ENCODE data around the gene WDR83.
"Not testable (repeated sequence)": the region's sequence is repeated elsewhere in the genome, so short reads cannot be mapped to it uniquely, and the experiment has no call there.

Gene WDR83

GRCh38 chr19:12629215-12629614 lies 37.4 kb upstream of the WDR83 start:
- DNase-seq (ENCODE audit: low read depth): no peak
- no peak for TF ChIP-seq CTCF (IDR thresholded peaks at IDR 0.05; ENCODE audit: insufficient read depth, low read depth, low read length, missing control alignments)
- H3K4me3 ChIP-seq (ENCODE audit: low read depth, low read length): no peak overlapping the region

GRCh38 chr19:12636631-12637030 lies 30.0 kb upstream of the WDR83 start:
- H3K4me3 ChIP-seq (ENCODE audit: low read depth, low read length): no peak overlapping the region
- TF ChIP-seq CTCF (IDR thresholded peaks at IDR 0.05; ENCODE audit: insufficient read depth, low read depth, low read length, missing control alignments): no peak
- no peak for DNase-seq (ENCODE audit: low read depth)

GRCh38 chr19:12638611-12639182 lies 27.9 kb upstream of the WDR83 start:
- TF ChIP-seq CTCF (IDR thresholded peaks at IDR 0.05; ENCODE audit: insufficient read depth, low read depth, low read length, missing control alignments): no peak
- no peak for DNase-seq (ENCODE audit: low read depth)
- H3K4me3 ChIP-seq (ENCODE audit: low read depth, low read length): no peak overlapping the region

GRCh38 chr19:12639901-12640613 lies 26.6 kb upstream of the WDR83 start:
- H3K4me3 ChIP-seq (ENCODE audit: low read depth, low read length): no peak overlapping the region
- peak; percentile 27 for TF ChIP-seq CTCF (IDR thresholded peaks at IDR 0.05; ENCODE audit: insufficient read depth, low read depth, low read length, missing control alignments)
- peak; percentile 64 for DNase-seq (ENCODE audit: low read depth)

GRCh38 chr19:12641456-12641855 lies 25.2 kb upstream of the WDR83 start:
- no peak for TF ChIP-seq CTCF (IDR thresholded peaks at IDR 0.05; ENCODE audit: insufficient read depth, low read depth, low read length, missing control alignments)
- no peak for DNase-seq (ENCODE audit: low read depth)
- no peak overlapping the region for H3K4me3 ChIP-seq (ENCODE audit: low read depth, low read length)

DNA sequence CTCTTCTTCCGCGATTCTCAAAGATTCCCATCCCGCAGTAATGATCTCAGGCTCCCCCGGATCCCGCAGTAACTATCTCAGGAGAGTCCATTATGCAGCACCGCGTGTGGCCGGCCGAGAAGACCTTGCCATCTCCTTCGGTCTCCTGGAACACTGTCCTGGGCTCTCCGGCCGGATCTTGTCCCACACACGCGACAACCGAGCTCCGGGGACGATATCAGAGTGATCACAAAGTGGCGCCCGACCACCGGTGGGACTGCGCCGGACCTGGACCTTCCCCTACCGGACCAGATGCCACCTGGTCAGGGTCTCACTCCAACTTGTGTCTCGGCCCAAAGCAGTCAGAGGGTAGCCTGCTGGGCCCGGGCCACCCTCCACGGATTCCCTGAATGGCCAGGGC lies 24.1 kb upstream of the WDR83 start:
- no peak for TF ChIP-seq CTCF (IDR thresholded peaks at IDR 0.05; ENCODE audit: insufficient read depth, low read depth, low read length, missing control alignments)
- H3K4me3 ChIP-seq (ENCODE audit: low read depth, low read length): no peak overlapping the region
- DNase-seq (ENCODE audit: low read depth): no peak

- DNase-seq (ENCODE audit: low read depth); H3K4me3 ChIP-seq (ENCODE audit: low read depth, low read length): not testable (repeated sequence)
Observed at GRCh38 chr19:12643716-12644115, 22.9 kb upstream of the WDR83 start.
